Neural progenitor cell (in vitro differentiated cells): ENCODE results near the gene FOXL3. TPM values are rescaled to one million over a fixed set of nuclear protein-coding genes. Genes with fewer than 3 reads are reported as not detected.

Experiments used
- DNase-seq: peaks from one replicate; pipeline ENCODE4 v3.0.0-alpha.2; 2016; ENCODE audit warnings: low spot score
- H2AFZ ChIP-seq: fragments of 200-600 bp; sonication (generic); replicated peaks from 2 replicates; pipeline ENCODE4 v1.6.1; 2016; ENCODE audit warnings: antibody characterized with exemption
- H3F3A ChIP-seq: fragments of 200-600 bp; sonication (generic); 2 replicates; pipeline ENCODE4 v1.6.1; 2016; ENCODE audit warnings: antibody characterized with exemption, low read depth
- H3K27ac ChIP-seq: fragments of 200-600 bp; sonication (generic); 2 replicates; pipeline ENCODE4 v1.5.1; 2016; ENCODE audit warnings: mild to moderate bottlenecking
- H3K27me3 ChIP-seq: fragments of 200-600 bp; sonication (generic); 2 replicates; pipeline ENCODE4 v1.6.1; 2016; ENCODE audit warnings: mild to moderate bottlenecking, moderate library complexity
- H3K36me3 ChIP-seq: fragments of 200-600 bp; sonication (generic); 2 replicates; pipeline ENCODE4 v1.5.1; 2016
- H3K4me1 ChIP-seq: fragments of 200-600 bp; sonication (generic); 2 replicates; pipeline ENCODE4 v1.6.1; 2016; ENCODE audit warnings: mixed run types
- H3K4me2 ChIP-seq: fragments of 200-600 bp; sonication (generic); 2 replicates; pipeline ENCODE4 v1.6.1; 2016
- H3K4me3 ChIP-seq: fragments of 200-600 bp; sonication (generic); 2 replicates; pipeline ENCODE4 v1.5.1; 2016
- H3K79me2 ChIP-seq: fragments of 200-600 bp; sonication (generic); 2 replicates; pipeline ENCODE4 v1.6.1; 2016; ENCODE audit warnings: low read depth
- H3K9ac ChIP-seq: fragments of 200-600 bp; sonication (generic); 2 replicates; pipeline ENCODE4 v1.6.1; 2016
- H3K9me3 ChIP-seq: fragments of 200-600 bp; sonication (generic); 2 replicates; pipeline ENCODE4 v1.5.1; 2016; ENCODE audit warnings: low read depth
- H4K20me1 ChIP-seq: fragments of 200-600 bp; sonication (generic); 2 replicates; pipeline ENCODE4 v1.6.1; 2016; ENCODE audit warnings: low read depth
- H3K27ac Mint-ChIP-seq: 3 replicates; pipeline ENCODE4 v1.8.0; 2021; ENCODE audit warnings: mixed read lengths
- H3K27me3 Mint-ChIP-seq: 2 replicates; pipeline ENCODE4 v1.8.0; 2022; ENCODE audit warnings: low read depth, mild to moderate bottlenecking, inconsistent platforms, moderate library complexity, mixed read lengths; ENCODE audit not compliant: insufficient read depth
- H3K36me3 Mint-ChIP-seq: 3 replicates; pipeline ENCODE4 v1.8.0; 2021; ENCODE audit warnings: mixed read lengths
- H3K4me1 Mint-ChIP-seq: 3 replicates; pipeline ENCODE4 v1.8.0; 2021; ENCODE audit warnings: mixed read lengths
- H3K4me3 Mint-ChIP-seq: 3 replicates; pipeline ENCODE4 v1.8.0; 2021; ENCODE audit warnings: mild to moderate bottlenecking, moderate library complexity, mixed read lengths
- H3K9me3 Mint-ChIP-seq: 3 replicates; pipeline ENCODE4 v1.8.0; 2020; ENCODE audit warnings: mixed read lengths
- EZH2 ChIP-seq: fragments of 200-600 bp; sonication (generic); IDR thresholded peaks from 2 replicates; pipeline ENCODE4 v1.6.1; 2017; ENCODE audit warnings: antibody characterized with exemption, mild to moderate bottlenecking, moderate library complexity
- EZH2phosphoT487 ChIP-seq: fragments of 200-600 bp; sonication (generic); IDR thresholded peaks from 2 replicates; pipeline ENCODE4 v1.6.1; 2017; ENCODE audit warnings: antibody characterized with exemption
- total RNA-seq: library from RNA; depleted of rRNA; stranded (reverse); fragments of >200 nt; gene quantifications from 2 replicates; pipeline ENCODE4 v1.2.3, GENCODE V29; 2015; ENCODE audit warnings: low replicate concordance
- TF ChIP-seq, protein P1 (sequence below): fragments of 200-600 bp; sonication (generic); IDR thresholded peaks from 2 replicates; pipeline ENCODE4 v1.5.1; 2017; ENCODE audit warnings: antibody characterized with exemption, mild to moderate bottlenecking

Gene FOXL3
- total RNA-seq, 1 donor from 2014 or later, result not detected

DNA sequence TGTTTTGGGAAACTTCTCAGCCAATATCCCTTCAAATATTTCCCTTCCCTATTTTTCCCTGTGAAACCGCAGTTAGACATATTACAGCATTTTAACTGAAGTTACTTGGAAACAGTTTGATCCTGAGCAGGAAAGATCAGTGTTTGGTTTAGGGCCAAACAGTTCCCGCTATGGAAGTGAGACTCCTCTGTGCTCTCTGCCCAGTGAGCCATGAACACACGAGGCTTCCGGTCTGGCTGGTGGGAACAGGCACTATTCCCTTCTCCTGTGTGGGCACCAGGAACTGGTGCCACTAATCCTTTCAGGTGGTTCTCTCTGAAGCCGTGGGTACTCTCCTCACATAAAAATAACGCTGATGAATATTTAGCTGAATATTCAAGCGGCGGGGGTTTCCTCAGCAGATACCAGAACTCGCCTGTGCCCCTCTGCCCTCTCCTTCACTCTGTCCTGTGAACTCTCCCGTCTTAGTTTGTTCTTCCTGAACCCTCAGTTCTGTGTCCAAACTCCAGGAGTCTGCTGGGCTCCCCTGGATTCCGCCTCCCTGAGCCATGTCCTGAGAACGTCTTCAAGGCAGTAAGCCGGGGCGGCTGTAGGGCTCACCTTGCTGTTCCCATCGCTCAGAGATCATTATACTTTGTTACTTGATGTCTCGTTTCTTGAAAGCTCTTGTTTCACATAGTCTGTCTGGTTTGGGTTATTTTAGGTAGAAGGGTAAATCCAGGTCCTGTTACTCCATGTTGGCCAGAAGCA, 25.7 kb downstream of the FOXL3 start:
- Histone ChIP-seq H3K4me1 (no peaks in the 10 kb centered on the region), H3K79me2 (no peaks in the 10 kb centered on the region), H2AFZ (no peak overlapping the region), H4K20me1 (no peaks in the 10 kb centered on the region), H3K9me3 (no peaks in the 10 kb centered on the region), H3K27me3 (peaks cover 13% of the 10 kb centered on the region), H3K4me2 (no peak overlapping the region), H3K9ac (no peak overlapping the region), H3K36me3 (no peaks in the 10 kb centered on the region), H3F3A (no peaks in the 10 kb centered on the region), H3K4me3 (no peak overlapping the region), H3K27ac (no peak overlapping the region)
- Mint-ChIP-seq H3K27me3 (peaks cover 21% of the 10 kb centered on the region), H3K4me1 (no peaks in the 10 kb centered on the region), H3K27ac (no peak overlapping the region), H3K36me3 (no peaks in the 10 kb centered on the region), H3K4me3 (no peak overlapping the region), H3K9me3 (peaks cover 13% of the 10 kb centered on the region)
- no peak for DNase-seq
- TF ChIP-seq EZH2 (no peak), EZH2phosphoT487 (no peak)
- TF ChIP-seq, protein P1, sequence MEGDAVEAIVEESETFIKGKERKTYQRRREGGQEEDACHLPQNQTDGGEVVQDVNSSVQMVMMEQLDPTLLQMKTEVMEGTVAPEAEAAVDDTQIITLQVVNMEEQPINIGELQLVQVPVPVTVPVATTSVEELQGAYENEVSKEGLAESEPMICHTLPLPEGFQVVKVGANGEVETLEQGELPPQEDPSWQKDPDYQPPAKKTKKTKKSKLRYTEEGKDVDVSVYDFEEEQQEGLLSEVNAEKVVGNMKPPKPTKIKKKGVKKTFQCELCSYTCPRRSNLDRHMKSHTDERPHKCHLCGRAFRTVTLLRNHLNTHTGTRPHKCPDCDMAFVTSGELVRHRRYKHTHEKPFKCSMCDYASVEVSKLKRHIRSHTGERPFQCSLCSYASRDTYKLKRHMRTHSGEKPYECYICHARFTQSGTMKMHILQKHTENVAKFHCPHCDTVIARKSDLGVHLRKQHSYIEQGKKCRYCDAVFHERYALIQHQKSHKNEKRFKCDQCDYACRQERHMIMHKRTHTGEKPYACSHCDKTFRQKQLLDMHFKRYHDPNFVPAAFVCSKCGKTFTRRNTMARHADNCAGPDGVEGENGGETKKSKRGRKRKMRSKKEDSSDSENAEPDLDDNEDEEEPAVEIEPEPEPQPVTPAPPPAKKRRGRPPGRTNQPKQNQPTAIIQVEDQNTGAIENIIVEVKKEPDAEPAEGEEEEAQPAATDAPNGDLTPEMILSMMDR, result no peak

DNA sequence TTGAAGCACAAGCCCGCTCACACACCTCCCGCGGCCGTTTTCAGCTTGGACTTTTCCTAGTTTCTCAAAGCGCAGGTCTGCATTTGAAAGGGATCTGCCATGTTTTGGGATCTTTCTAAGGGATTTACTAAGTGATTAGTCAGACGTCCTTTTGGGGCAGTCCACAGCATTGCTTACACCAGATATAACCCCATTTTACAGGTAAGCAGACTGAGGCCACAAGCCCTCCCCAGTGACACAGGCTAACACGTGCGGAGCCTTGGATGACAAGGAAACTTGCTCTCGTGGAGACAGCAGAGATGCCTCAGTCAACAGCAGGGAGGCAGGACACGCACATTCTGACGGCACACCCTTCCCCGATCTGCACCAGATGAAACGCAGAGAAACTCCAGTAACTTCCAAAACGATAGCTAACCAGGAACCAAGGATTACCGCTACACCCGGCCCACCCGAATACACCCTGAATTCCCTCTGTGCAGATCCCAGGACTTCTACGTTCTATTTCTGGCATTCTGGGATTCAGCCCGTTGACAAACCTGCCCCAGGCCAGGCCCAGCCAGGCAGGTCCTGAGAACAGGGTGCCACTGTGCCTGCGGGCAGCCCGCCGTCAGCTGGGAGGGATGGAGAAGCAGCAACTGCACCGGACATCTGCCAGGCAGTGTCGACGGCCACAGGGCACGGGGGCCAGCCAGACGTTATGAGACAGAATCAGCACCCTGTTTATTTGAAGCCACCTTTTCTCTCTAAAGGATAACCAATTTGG, 27.9 kb downstream of the FOXL3 start:
- no peak for DNase-seq
- Histone ChIP-seq H3K27me3 (peaks cover 23% of the 10 kb centered on the region), H3F3A (no peaks in the 10 kb centered on the region), H4K20me1 (no peaks in the 10 kb centered on the region), H3K9me3 (no peaks in the 10 kb centered on the region), H3K36me3 (no peaks in the 10 kb centered on the region), H3K4me2 (no peak overlapping the region), H2AFZ (no peak overlapping the region), H3K4me1 (peaks cover 4% of the 10 kb centered on the region), H3K9ac (no peak overlapping the region), H3K27ac (no peak overlapping the region), H3K4me3 (no peak overlapping the region), H3K79me2 (no peaks in the 10 kb centered on the region)
- Mint-ChIP-seq H3K27me3 (peaks cover 18% of the 10 kb centered on the region), H3K27ac (no peak overlapping the region), H3K36me3 (no peaks in the 10 kb centered on the region), H3K4me1 (peaks cover 2% of the 10 kb centered on the region), H3K4me3 (peak overlapping the region; percentile 30), H3K9me3 (peaks cover 13% of the 10 kb centered on the region)
- TF ChIP-seq EZH2phosphoT487 (no peak), EZH2 (no peak)
- TF ChIP-seq, protein P1, result no peak

DNA sequence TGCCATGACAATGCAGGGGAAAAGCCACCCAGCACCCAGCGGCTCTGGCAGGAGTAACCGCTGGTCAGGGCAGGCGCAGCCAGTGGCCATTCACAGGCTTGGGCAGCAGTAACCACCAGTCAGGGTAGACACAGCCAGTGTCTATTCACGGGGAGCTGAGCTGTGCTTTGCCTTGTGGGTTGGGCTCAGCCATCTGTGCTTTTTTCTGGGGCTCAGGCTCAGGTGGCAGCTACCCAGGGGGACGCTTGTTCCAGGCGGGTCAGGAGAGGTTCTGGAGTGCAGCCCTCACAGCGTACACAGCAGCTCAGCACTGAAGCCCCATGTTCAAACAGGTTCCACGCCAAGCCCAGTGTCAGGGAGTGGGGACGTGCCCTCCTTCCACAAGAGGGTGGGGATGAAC, 28.5 kb downstream of the FOXL3 start:
- TF ChIP-seq EZH2 (no peak), EZH2phosphoT487 (no peak)
- TF ChIP-seq, protein P1, result no peak
- Histone ChIP-seq H3K9me3 (no peaks in the 10 kb centered on the region), H4K20me1 (no peaks in the 10 kb centered on the region), H3K4me2 (no peak overlapping the region), H2AFZ (no peak overlapping the region), H3K27me3 (peaks cover 21% of the 10 kb centered on the region), H3K4me1 (peaks cover 9% of the 10 kb centered on the region), H3F3A (no peaks in the 10 kb centered on the region), H3K36me3 (no peaks in the 10 kb centered on the region), H3K4me3 (no peak overlapping the region), H3K79me2 (no peaks in the 10 kb centered on the region), H3K9ac (no peak overlapping the region), H3K27ac (no peak overlapping the region)
- Mint-ChIP-seq H3K36me3 (no peaks in the 10 kb centered on the region), H3K27me3 (peaks cover 18% of the 10 kb centered on the region), H3K27ac (peak overlapping the region; percentile 76), H3K4me3 (no peak overlapping the region), H3K9me3 (peaks cover 13% of the 10 kb centered on the region), H3K4me1 (peaks cover 2% of the 10 kb centered on the region)
- DNase-seq, result no peak
